GM23338 (cell line): ENCODE results near the gene ATIC.

Experiments used
- CTCF ChIP-seq, 2 experiments: fragments of 200-600 bp in 1 of 2; sonication (generic) in 1 of 2; conservative IDR thresholded peaks; 2 replicates each; pipeline versions ENCODE4 v1.5.1 to v1.6.1; 2016 to 2017; ENCODE audit warnings: antibody characterized with exemption in 2 of 2, low read depth in 2 of 2, mild to moderate bottlenecking in 2 of 2, moderate library complexity in 1 of 2
- EZH2 ChIP-seq: fragments of 200-600 bp; sonication (generic); IDR thresholded peaks from one replicate; pipeline ENCODE4 v1.8.0; 2017; ENCODE audit warnings: antibody characterized with exemption, mild to moderate bottlenecking, low read depth; ENCODE audit not compliant: unreplicated experiment
- POLR2AphosphoS5 ChIP-seq: IDR thresholded peaks from 2 replicates; pipeline ENCODE4 v1.6.1; 2016; ENCODE audit warnings: antibody characterized with exemption, low read depth
- REST ChIP-seq: IDR thresholded peaks from one replicate; pipeline ENCODE4 v1.6.1; 2018; ENCODE audit warnings: antibody characterized with exemption; ENCODE audit not compliant: unreplicated experiment

- TF ChIP-seq EZH2: no peak
- no peak for TF ChIP-seq CTCF (conservative IDR thresholded peaks at IDR 0.05; ENCODE audit: low read depth in 2 of 2)
- TF ChIP-seq POLR2AphosphoS5: no peak
- no peak for TF ChIP-seq REST
These were observed 78.7 kb downstream of the ATIC start for GRCh38 chr2:215390550-215390913.
